HG03103 (cell line): Measurements from ENCODE around the gene WEE2.
"Not testable (repeated sequence)": the region's sequence is repeated elsewhere in the genome, so short reads cannot be mapped to it uniquely, and the experiment has no call there.

Experiments used
- ATAC-seq: cut with Tn5 transposase; IDR thresholded peaks from one replicate; pipeline ENCODE4 v1.9.1; 2021; ENCODE audit warnings: low read depth; ENCODE audit not compliant: unreplicated experiment

WEE2 gene

GRCh38 chr7:141763797-141764196 lies 55.6 kb downstream of the WEE2 start, which contains the start of gene TAS2R3:
TAS2R3 (plus strand) TSS chr7:141764097; CDS start chr7:141764159, 62 bp downstream.
- ATAC-seq, result no peak

- not testable (repeated sequence) for ATAC-seq
Observed at GRCh38 chr7:141770083-141770583, 62.0 kb downstream of the WEE2 start.

GRCh38 chr7:141776374-141776773 lies 68.2 kb downstream of the WEE2 start, which contains the start of gene TAS2R4:
TAS2R4 (plus strand) TSS chr7:141776674; CDS start chr7:141778489, 1,815 bp downstream.
- ATAC-seq, result no peak
